Spleen (tissue), 7 donors: ENCODE results near the gene SPIN1.

ENCODE experiments used
- POLR2AphosphoS5 ChIP-seq, 3 donors: sonication (generic); formaldehyde crosslinking; IDR thresholded peaks; one replicate each; pipeline ENCODE4 v1.5.1; 2017; ENCODE audit warnings: antibody characterized with exemption in 3 of 3
- TF ChIP-seq, protein P1 (sequence below), 11 experiments: fragments of 200-600 bp in 7 of 11; fragments of 450-650 bp in 4 of 11; sonication (generic) in 4 of 11; IDR thresholded peaks in 8 of 11; conservative IDR thresholded peaks in 3 of 11; 1 replicate in 7 of 11; 2 replicates in 4 of 11; pipeline versions ENCODE4 v1.4.0 to v1.8.0; 2016 to 2021; ENCODE audit warnings: antibody characterized with exemption in 11 of 11, inconsistent platforms in 4 of 11, mild to moderate bottlenecking in 1 of 11
- donor health status: DM: no; HTN: no; CAD: no; lungs with moderate emphysema.
- donor health status: DM: no; HTN: no; CAD: no.
- donor health status: DM: no; HTN: no; CAD: no.

DNA sequence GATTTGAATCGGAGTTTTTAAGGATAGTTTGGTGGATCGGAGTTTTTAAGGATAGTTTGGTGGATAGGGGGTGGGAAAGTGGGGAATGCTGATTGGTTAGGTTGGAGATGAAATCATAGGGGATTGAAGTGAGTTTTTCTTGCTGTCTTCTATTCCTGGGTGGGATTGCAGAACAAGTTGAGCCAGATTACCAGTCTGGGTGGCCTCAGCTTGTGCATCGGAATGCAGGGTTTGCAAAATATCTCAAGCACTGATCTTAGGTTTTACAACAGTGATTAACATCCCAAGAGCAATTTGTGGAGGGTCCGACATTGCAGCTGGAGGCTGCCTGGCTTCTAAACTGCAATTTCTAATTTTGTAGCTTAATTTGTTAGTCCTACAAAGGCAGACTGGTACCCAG lies 123.7 kb downstream of the SPIN1 start:
- TF ChIP-seq POLR2AphosphoS5 (IDR thresholded peaks at IDR 0.05): no peak
- TF ChIP-seq, protein P1, sequence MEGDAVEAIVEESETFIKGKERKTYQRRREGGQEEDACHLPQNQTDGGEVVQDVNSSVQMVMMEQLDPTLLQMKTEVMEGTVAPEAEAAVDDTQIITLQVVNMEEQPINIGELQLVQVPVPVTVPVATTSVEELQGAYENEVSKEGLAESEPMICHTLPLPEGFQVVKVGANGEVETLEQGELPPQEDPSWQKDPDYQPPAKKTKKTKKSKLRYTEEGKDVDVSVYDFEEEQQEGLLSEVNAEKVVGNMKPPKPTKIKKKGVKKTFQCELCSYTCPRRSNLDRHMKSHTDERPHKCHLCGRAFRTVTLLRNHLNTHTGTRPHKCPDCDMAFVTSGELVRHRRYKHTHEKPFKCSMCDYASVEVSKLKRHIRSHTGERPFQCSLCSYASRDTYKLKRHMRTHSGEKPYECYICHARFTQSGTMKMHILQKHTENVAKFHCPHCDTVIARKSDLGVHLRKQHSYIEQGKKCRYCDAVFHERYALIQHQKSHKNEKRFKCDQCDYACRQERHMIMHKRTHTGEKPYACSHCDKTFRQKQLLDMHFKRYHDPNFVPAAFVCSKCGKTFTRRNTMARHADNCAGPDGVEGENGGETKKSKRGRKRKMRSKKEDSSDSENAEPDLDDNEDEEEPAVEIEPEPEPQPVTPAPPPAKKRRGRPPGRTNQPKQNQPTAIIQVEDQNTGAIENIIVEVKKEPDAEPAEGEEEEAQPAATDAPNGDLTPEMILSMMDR (IDR thresholded peaks at IDR 0.05 in 8 of 11, conservative IDR thresholded peaks at IDR 0.05 in 3 of 11): no peak
